Measurements from ENCODE around the gene ALKBH5.

The ALKBH5 gene

GRCh38 chr17:18146980-18147379, 36.6 kb upstream of the ALKBH5 start:
- TF ChIP-seq, protein P1, sequence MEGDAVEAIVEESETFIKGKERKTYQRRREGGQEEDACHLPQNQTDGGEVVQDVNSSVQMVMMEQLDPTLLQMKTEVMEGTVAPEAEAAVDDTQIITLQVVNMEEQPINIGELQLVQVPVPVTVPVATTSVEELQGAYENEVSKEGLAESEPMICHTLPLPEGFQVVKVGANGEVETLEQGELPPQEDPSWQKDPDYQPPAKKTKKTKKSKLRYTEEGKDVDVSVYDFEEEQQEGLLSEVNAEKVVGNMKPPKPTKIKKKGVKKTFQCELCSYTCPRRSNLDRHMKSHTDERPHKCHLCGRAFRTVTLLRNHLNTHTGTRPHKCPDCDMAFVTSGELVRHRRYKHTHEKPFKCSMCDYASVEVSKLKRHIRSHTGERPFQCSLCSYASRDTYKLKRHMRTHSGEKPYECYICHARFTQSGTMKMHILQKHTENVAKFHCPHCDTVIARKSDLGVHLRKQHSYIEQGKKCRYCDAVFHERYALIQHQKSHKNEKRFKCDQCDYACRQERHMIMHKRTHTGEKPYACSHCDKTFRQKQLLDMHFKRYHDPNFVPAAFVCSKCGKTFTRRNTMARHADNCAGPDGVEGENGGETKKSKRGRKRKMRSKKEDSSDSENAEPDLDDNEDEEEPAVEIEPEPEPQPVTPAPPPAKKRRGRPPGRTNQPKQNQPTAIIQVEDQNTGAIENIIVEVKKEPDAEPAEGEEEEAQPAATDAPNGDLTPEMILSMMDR (IDR thresholded peaks at IDR 0.05; ENCODE audit: low read depth, low read length): no peak

DNA sequence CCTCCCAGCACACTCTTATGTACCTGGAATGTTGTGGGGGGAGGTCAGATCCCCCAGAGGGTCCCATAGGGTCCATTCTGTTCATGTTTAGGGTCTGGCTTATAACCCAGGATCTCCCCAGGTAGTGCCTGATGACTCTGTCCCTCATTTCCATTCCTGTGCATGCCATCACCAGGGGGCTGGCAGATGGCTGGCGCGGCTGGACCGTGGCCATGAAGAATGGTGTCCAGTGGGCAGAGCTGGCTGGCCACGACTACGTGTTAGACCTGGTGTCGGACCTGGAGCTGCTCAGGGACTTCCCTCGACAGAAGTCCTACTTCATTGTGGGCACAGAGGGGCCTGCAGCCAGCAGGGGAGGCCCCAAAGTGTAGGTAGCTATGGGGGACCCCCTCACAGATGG, 35.0 kb upstream of the ALKBH5 start:
- TF ChIP-seq, protein P1 (IDR thresholded peaks at IDR 0.05; ENCODE audit: low read depth, low read length): no peak

More at GRCh38 chr17:18146980-18147379, 36.6 kb upstream of the ALKBH5 start:
- no peak overlapping the region for H3K4me3 ChIP-seq (ENCODE audit: low read depth, low read length)

GRCh38 chr17:18151290-18151689, 32.3 kb upstream of the ALKBH5 start:
- TF ChIP-seq, protein P1 (IDR thresholded peaks at IDR 0.05; ENCODE audit: low read depth, low read length): no peak
- H3K4me3 ChIP-seq (ENCODE audit: low read depth, low read length): no peak overlapping the region

More for the DNA sequence above, 35.0 kb upstream of the ALKBH5 start:
- no peak overlapping the region for H3K4me3 ChIP-seq (ENCODE audit: low read depth, low read length)

- TF ChIP-seq, protein P1 (IDR thresholded peaks at IDR 0.05; ENCODE audit: low read depth, low read length): no peak
- no peak overlapping the region for H3K4me3 ChIP-seq (ENCODE audit: low read depth, low read length)
Observed at GRCh38 chr17:18155179-18155578, 28.4 kb upstream of the ALKBH5 start.

- TF ChIP-seq, protein P1 (IDR thresholded peaks at IDR 0.05; ENCODE audit: low read depth, low read length): no peak
- no peak overlapping the region for H3K4me3 ChIP-seq (ENCODE audit: low read depth, low read length)
Observed at GRCh38 chr17:18156171-18156975, 27.3 kb upstream of the ALKBH5 start.

- H3K4me3 ChIP-seq (ENCODE audit: low read depth, low read length): no peak overlapping the region
- TF ChIP-seq, protein P1 (IDR thresholded peaks at IDR 0.05; ENCODE audit: low read depth, low read length): no peak
Observed at GRCh38 chr17:18156976-18157280, 26.7 kb upstream of the ALKBH5 start.

- H3K4me3 ChIP-seq (ENCODE audit: low read depth, low read length): no peak overlapping the region
- TF ChIP-seq, protein P1 (IDR thresholded peaks at IDR 0.05; ENCODE audit: low read depth, low read length): no peak
Observed at GRCh38 chr17:18157354-18157985, 26.2 kb upstream of the ALKBH5 start.

All from WI38 (cell line).